HEK293 (cell line): ENCODE measurements around the gene FOXB1.

ENCODE experiments used
- CTCF ChIA-PET: fragments of 350-600 bp; formaldehyde crosslinking; extraction: SDS; loops from one replicate; lab custom pipeline; 2021; ENCODE audit warnings: antibody characterized with exemption; lab: Yijun Ruan, JAX
- POLR2A ChIA-PET: fragments of 300-600 bp; formaldehyde crosslinking; extraction: SDS; loops from one replicate; lab custom pipeline; 2020; ENCODE audit warnings: antibody characterized with exemption, inconsistent platforms; lab: Yijun Ruan, JAX
- H3K27ac ChIP-seq: fragments of 200-500 bp; sonication (Bioruptor generic); 2 replicates; pipeline ENCODE4 v1.5.1; 2014; ENCODE audit warnings: low read depth, low read length, control low read depth, inconsistent platforms; ENCODE audit errors: extremely low read depth
- H3K36me3 ChIP-seq, 2 experiments: fragments of 200-500 bp in 1 of 2; sonication (Bioruptor generic) in 1 of 2; 1 replicate in 1 of 2; 2 replicates in 1 of 2; pipeline ENCODE4 v1.5.1; 2014 to 2017; ENCODE audit warnings: inconsistent platforms in 2 of 2, low read length in 2 of 2; ENCODE audit not compliant: control insufficient read depth in 2 of 2, insufficient read depth in 1 of 2
- H3K4me1 ChIP-seq: fragments of 200-500 bp; sonication (Bioruptor generic); 2 replicates; pipeline ENCODE4 v1.5.1; 2014; ENCODE audit warnings: mild to moderate bottlenecking, low read length, inconsistent platforms; ENCODE audit not compliant: control insufficient read depth, insufficient read depth
- H3K4me3 ChIP-seq: 2 replicates; pipeline ENCODE4 v1.5.1; 2011; ENCODE audit warnings: low read depth, mild to moderate bottlenecking, control low read depth, low read length, moderate library complexity
- H3K9me3 ChIP-seq: fragments of 200-500 bp; sonication (Bioruptor generic); 2 replicates; pipeline ENCODE4 v1.5.1; 2014; ENCODE audit warnings: low read depth, low read length, inconsistent platforms; ENCODE audit not compliant: control insufficient read depth, insufficient read depth
- BCL11B ChIP-seq: fragments of 450-650 bp; formaldehyde crosslinking; IDR thresholded peaks from 2 replicates; pipeline ENCODE4 v1.5.1; 2016; ENCODE audit warnings: low read depth, missing biosample characterization, missing genetic modification characterization
- FEZF1 ChIP-seq: fragments of 450-650 bp; formaldehyde crosslinking; IDR thresholded peaks from 2 replicates; pipeline ENCODE4 v1.5.1; 2016; ENCODE audit warnings: missing biosample characterization, missing genetic modification characterization
- HOXC10 ChIP-seq: sonication (generic); formaldehyde crosslinking; IDR thresholded peaks from 2 replicates; pipeline ENCODE4 v1.8.1; 2023; ENCODE audit warnings: mild to moderate bottlenecking, missing genetic modification reagents
- KLF8 ChIP-seq: fragments of 450-650 bp; formaldehyde crosslinking; IDR thresholded peaks from 2 replicates; pipeline ENCODE4 v1.5.1; 2016; ENCODE audit warnings: missing biosample characterization, missing genetic modification characterization
- KLF9 ChIP-seq: fragments of 450-650 bp; formaldehyde crosslinking; IDR thresholded peaks from 2 replicates; pipeline ENCODE4 v1.5.1; 2016; ENCODE audit warnings: missing biosample characterization, missing genetic modification characterization, low read depth
- PBX3 ChIP-seq: sonication (generic); formaldehyde crosslinking; IDR thresholded peaks from 2 replicates; pipeline ENCODE4 v1.8.1; 2022; ENCODE audit warnings: mild to moderate bottlenecking, moderate library complexity, missing genetic modification reagents
- SCRT2 ChIP-seq: fragments of 450-650 bp; formaldehyde crosslinking; IDR thresholded peaks from 2 replicates; pipeline ENCODE4 v1.5.1; 2016; ENCODE audit warnings: missing biosample characterization, missing genetic modification characterization
- SP2 ChIP-seq: fragments of 450-650 bp; formaldehyde crosslinking; IDR thresholded peaks from 2 replicates; pipeline ENCODE4 v1.5.1; 2016; ENCODE audit warnings: missing biosample characterization, missing genetic modification characterization
- ZEB2 ChIP-seq: fragments of 450-650 bp; formaldehyde crosslinking; IDR thresholded peaks from 2 replicates; pipeline ENCODE4 v1.5.1; 2016; ENCODE audit warnings: missing biosample characterization, missing genetic modification characterization
- ZNF148 ChIP-seq: fragments of 450-650 bp; formaldehyde crosslinking; IDR thresholded peaks from 2 replicates; pipeline ENCODE4 v1.5.0; 2017; ENCODE audit warnings: missing biosample characterization, missing genetic modification characterization, borderline replicate concordance
- ZNF174 ChIP-seq: fragments of 450-650 bp; formaldehyde crosslinking; IDR thresholded peaks from 2 replicates; pipeline ENCODE4 v1.5.0; 2017; ENCODE audit warnings: missing biosample characterization, mild to moderate bottlenecking, missing genetic modification characterization
- ZNF311 ChIP-seq: fragments of 450-650 bp; formaldehyde crosslinking; IDR thresholded peaks from 2 replicates; pipeline ENCODE4 v1.5.1; 2017; ENCODE audit warnings: missing biosample characterization, missing genetic modification characterization, borderline replicate concordance
- ZNF335 ChIP-seq: fragments of 450-650 bp; formaldehyde crosslinking; conservative IDR thresholded peaks from 2 replicates; pipeline ENCODE4 v1.5.1; 2016; ENCODE audit warnings: missing biosample characterization, missing genetic modification characterization
- ZNF354C ChIP-seq: fragments of 450-650 bp; formaldehyde crosslinking; IDR thresholded peaks from 2 replicates; pipeline ENCODE4 v1.5.1; 2016; ENCODE audit warnings: missing biosample characterization, missing genetic modification characterization, low read depth, borderline replicate concordance
- ZNF560 ChIP-seq: fragments of 450-650 bp; formaldehyde crosslinking; IDR thresholded peaks from 2 replicates; pipeline ENCODE4 v1.5.1; 2017; ENCODE audit warnings: missing biosample characterization, missing genetic modification characterization, borderline replicate concordance
- ZNF561 ChIP-seq: fragments of 450-650 bp; IDR thresholded peaks from 2 replicates; pipeline ENCODE4 v1.5.1; 2018; ENCODE audit warnings: missing biosample characterization, missing genetic modification characterization, borderline replicate concordance
- ZNF623 ChIP-seq: fragments of 450-650 bp; formaldehyde crosslinking; IDR thresholded peaks from 2 replicates; pipeline ENCODE4 v1.5.1; 2016; ENCODE audit warnings: missing biosample characterization, missing genetic modification characterization
- ZNF707 ChIP-seq: fragments of 450-650 bp; formaldehyde crosslinking; IDR thresholded peaks from 2 replicates; pipeline ENCODE4 v1.5.1; 2016; ENCODE audit warnings: missing biosample characterization, missing genetic modification characterization
- ZNF777 ChIP-seq: fragments of 450-650 bp; formaldehyde crosslinking; IDR thresholded peaks from 2 replicates; pipeline ENCODE4 v1.5.1; 2017; ENCODE audit warnings: missing biosample characterization, missing genetic modification characterization, borderline replicate concordance
- ZNF830 ChIP-seq: fragments of 450-650 bp; IDR thresholded peaks from 2 replicates; pipeline ENCODE4 v1.5.0; 2018; ENCODE audit warnings: missing biosample characterization, missing genetic modification characterization, low read depth, mild to moderate bottlenecking, moderate library complexity
- ZSCAN16 ChIP-seq: fragments of 450-650 bp; formaldehyde crosslinking; IDR thresholded peaks from 2 replicates; pipeline ENCODE4 v1.5.1; 2016; ENCODE audit warnings: missing biosample characterization, missing genetic modification characterization
- ZSCAN23 ChIP-seq: fragments of 450-650 bp; formaldehyde crosslinking; IDR thresholded peaks from 2 replicates; pipeline ENCODE4 v1.5.1; 2016; ENCODE audit warnings: missing biosample characterization, missing genetic modification characterization
- TF ChIP-seq, protein P1 (sequence below): fragments of 450-650 bp; formaldehyde crosslinking; IDR thresholded peaks from 2 replicates; pipeline ENCODE4 v1.5.1; 2016; ENCODE audit warnings: missing biosample characterization, missing genetic modification characterization
- TF ChIP-seq, protein P2 (sequence below): fragments of 450-650 bp; formaldehyde crosslinking; IDR thresholded peaks from 2 replicates; pipeline ENCODE4 v1.5.1; 2016; ENCODE audit warnings: missing biosample characterization, missing genetic modification characterization
- TF ChIP-seq, protein P3 (sequence below): fragments of 450-650 bp; formaldehyde crosslinking; IDR thresholded peaks from 2 replicates; pipeline ENCODE4 v1.5.1; 2016; ENCODE audit warnings: missing biosample characterization, missing genetic modification characterization, low read depth
- TF ChIP-seq, protein P4 (sequence below): IDR thresholded peaks from 2 replicates; pipeline ENCODE4 v1.6.1; 2011; ENCODE audit warnings: mild to moderate bottlenecking, low read depth, low read length, borderline replicate concordance

Gene FOXB1

GRCh38 chr15:60005352-60006202, 1.5 kb downstream of the FOXB1 start:
- ChIA-PET POLR2A (interaction anchor here (1.1 kb wide), 1 partner anchor 8 kb away, joined by 5 read pairs; no protein-coding TSS in a partner anchor), CTCF (interaction anchor here (2.5 kb wide), 1 partner anchor 89 kb away, joined by 24 read pairs; no protein-coding TSS in a partner anchor)
- H3K36me3 ChIP-seq = no peaks in the 10 kb centered on the region; a peak in 1 of 3 replicates
- peaks cover 32% of the 10 kb centered on the region for H3K4me1 ChIP-seq
- no peaks in the 10 kb centered on the region for H3K9me3 ChIP-seq
- peak overlapping the region; percentile 99 for H3K27ac ChIP-seq
- peak overlapping the region; percentile 54 for H3K4me3 ChIP-seq
- TF ChIP-seq ZNF174 = no peak
- no peak; the same call in 1 of the 2 replicates for TF ChIP-seq SCRT2 (tag by site-specific recombination)
- TF ChIP-seq ZNF311 (tag by site-specific recombination) = no peak
- no peak for TF ChIP-seq ZNF354C (tag by site-specific recombination)
- no peak for TF ChIP-seq ZNF623
- TF ChIP-seq ZEB2 = no peak
- TF ChIP-seq, protein P1, sequence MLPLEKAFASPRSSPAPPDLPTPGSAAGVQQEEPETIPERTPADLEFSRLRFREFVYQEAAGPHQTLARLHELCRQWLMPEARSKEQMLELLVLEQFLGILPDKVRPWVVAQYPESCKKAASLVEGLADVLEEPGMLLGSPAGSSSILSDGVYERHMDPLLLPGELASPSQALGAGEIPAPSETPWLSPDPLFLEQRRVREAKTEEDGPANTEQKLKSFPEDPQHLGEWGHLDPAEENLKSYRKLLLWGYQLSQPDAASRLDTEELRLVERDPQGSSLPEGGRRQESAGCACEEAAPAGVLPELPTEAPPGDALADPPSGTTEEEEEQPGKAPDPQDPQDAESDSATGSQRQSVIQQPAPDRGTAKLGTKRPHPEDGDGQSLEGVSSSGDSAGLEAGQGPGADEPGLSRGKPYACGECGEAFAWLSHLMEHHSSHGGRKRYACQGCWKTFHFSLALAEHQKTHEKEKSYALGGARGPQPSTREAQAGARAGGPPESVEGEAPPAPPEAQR (tag by site-specific recombination) = no peak
- no peak for TF ChIP-seq FEZF1 (tag by site-specific recombination)
- TF ChIP-seq ZNF830 (tag by site-specific recombination) = no peak
- no peak for TF ChIP-seq ZNF560
- no peak for TF ChIP-seq ZNF148 (tag by site-specific recombination)
- TF ChIP-seq KLF9 (tag by site-specific recombination) = peak; percentile 74
- TF ChIP-seq, protein P2, sequence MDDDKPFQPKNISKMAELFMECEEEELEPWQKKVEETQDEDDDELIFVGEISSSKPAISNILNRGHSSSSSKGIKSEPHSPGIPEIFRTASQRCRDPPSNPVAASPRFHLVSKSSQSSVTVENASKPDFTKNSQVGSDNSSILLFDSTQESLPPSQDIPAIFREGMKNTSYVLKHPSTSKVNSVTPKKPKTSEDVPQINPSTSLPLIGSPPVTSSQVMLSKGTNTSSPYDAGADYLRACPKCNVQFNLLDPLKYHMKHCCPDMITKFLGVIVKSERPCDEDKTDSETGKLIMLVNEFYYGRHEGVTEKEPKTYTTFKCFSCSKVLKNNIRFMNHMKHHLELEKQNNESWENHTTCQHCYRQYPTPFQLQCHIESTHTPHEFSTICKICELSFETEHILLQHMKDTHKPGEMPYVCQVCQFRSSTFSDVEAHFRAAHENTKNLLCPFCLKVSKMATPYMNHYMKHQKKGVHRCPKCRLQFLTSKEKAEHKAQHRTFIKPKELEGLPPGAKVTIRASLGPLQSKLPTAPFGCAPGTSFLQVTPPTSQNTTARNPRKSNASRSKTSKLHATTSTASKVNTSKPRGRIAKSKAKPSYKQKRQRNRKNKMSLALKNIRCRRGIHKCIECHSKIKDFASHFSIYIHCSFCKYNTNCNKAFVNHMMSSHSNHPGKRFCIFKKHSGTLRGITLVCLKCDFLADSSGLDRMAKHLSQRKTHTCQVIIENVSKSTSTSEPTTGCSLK = no peak
- TF ChIP-seq, protein P3, sequence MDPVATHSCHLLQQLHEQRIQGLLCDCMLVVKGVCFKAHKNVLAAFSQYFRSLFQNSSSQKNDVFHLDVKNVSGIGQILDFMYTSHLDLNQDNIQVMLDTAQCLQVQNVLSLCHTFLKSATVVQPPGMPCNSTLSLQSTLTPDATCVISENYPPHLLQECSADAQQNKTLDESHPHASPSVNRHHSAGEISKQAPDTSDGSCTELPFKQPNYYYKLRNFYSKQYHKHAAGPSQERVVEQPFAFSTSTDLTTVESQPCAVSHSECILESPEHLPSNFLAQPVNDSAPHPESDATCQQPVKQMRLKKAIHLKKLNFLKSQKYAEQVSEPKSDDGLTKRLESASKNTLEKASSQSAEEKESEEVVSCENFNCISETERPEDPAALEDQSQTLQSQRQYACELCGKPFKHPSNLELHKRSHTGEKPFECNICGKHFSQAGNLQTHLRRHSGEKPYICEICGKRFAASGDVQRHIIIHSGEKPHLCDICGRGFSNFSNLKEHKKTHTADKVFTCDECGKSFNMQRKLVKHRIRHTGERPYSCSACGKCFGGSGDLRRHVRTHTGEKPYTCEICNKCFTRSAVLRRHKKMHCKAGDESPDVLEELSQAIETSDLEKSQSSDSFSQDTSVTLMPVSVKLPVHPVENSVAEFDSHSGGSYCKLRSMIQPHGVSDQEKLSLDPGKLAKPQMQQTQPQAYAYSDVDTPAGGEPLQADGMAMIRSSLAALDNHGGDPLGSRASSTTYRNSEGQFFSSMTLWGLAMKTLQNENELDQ (tag by site-specific recombination) = no peak
- no peak for TF ChIP-seq PBX3 (CRISPR knock-in tag)
- no peak for TF ChIP-seq ZSCAN16 (tag by site-specific recombination)
- TF ChIP-seq, protein P4, sequence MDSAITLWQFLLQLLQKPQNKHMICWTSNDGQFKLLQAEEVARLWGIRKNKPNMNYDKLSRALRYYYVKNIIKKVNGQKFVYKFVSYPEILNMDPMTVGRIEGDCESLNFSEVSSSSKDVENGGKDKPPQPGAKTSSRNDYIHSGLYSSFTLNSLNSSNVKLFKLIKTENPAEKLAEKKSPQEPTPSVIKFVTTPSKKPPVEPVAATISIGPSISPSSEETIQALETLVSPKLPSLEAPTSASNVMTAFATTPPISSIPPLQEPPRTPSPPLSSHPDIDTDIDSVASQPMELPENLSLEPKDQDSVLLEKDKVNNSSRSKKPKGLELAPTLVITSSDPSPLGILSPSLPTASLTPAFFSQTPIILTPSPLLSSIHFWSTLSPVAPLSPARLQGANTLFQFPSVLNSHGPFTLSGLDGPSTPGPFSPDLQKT = no peak
- no peak for TF ChIP-seq ZNF561 (tag by site-specific recombination)
- TF ChIP-seq ZNF777 (tag by site-specific recombination) = no peak
- no peak for TF ChIP-seq ZSCAN23 (tag by site-specific recombination)
- peak; percentile 37; the same call in 1 of the 2 replicates for TF ChIP-seq ZNF335 (tag by site-specific recombination)
- TF ChIP-seq BCL11B = 0 out of 2 replicates have a peak, but pooled peaks have one; percentile 48
- TF ChIP-seq SP2 = no peak
- no peak for TF ChIP-seq HOXC10 (CRISPR knock-in tag)
- no peak for TF ChIP-seq ZNF707 (tag by site-specific recombination)
- TF ChIP-seq KLF8 (tag by site-specific recombination) = peak; percentile 49; the same call in 1 of the 2 replicates
